HEK293 (cell line): ENCODE data around the gene SPATA31E1.

Experiments
- CTCF ChIA-PET: fragments of 350-600 bp; formaldehyde crosslinking; extraction: SDS; loops from one replicate; lab custom pipeline; 2021; ENCODE audit warnings: antibody characterized with exemption; lab: Yijun Ruan, JAX
- POLR2A ChIA-PET: fragments of 300-600 bp; formaldehyde crosslinking; extraction: SDS; loops from one replicate; lab custom pipeline; 2020; ENCODE audit warnings: antibody characterized with exemption, inconsistent platforms; lab: Yijun Ruan, JAX
- H3K27ac ChIP-seq: fragments of 200-500 bp; sonication (Bioruptor generic); 2 replicates; pipeline ENCODE4 v1.5.1; 2014; ENCODE audit warnings: low read depth, low read length, control low read depth, inconsistent platforms; ENCODE audit errors: extremely low read depth
- H3K36me3 ChIP-seq, 2 experiments: fragments of 200-500 bp in 1 of 2; sonication (Bioruptor generic) in 1 of 2; 1 replicate in 1 of 2; 2 replicates in 1 of 2; pipeline ENCODE4 v1.5.1; 2014 to 2017; ENCODE audit warnings: inconsistent platforms in 2 of 2, low read length in 2 of 2; ENCODE audit not compliant: control insufficient read depth in 2 of 2, insufficient read depth in 1 of 2
- H3K4me1 ChIP-seq: fragments of 200-500 bp; sonication (Bioruptor generic); 2 replicates; pipeline ENCODE4 v1.5.1; 2014; ENCODE audit warnings: mild to moderate bottlenecking, low read length, inconsistent platforms; ENCODE audit not compliant: control insufficient read depth, insufficient read depth
- H3K4me3 ChIP-seq: 2 replicates; pipeline ENCODE4 v1.5.1; 2011; ENCODE audit warnings: low read depth, mild to moderate bottlenecking, control low read depth, low read length, moderate library complexity
- H3K9me3 ChIP-seq: fragments of 200-500 bp; sonication (Bioruptor generic); 2 replicates; pipeline ENCODE4 v1.5.1; 2014; ENCODE audit warnings: low read depth, low read length, inconsistent platforms; ENCODE audit not compliant: control insufficient read depth, insufficient read depth
- BCL11B ChIP-seq: fragments of 450-650 bp; formaldehyde crosslinking; IDR thresholded peaks from 2 replicates; pipeline ENCODE4 v1.5.1; 2016; ENCODE audit warnings: low read depth, missing biosample characterization, missing genetic modification characterization
- EGR2 ChIP-seq: fragments of 450-650 bp; formaldehyde crosslinking; IDR thresholded peaks from 2 replicates; pipeline ENCODE4 v1.5.1; 2016; ENCODE audit warnings: low read depth, missing biosample characterization, missing genetic modification characterization
- HOXC10 ChIP-seq: sonication (generic); formaldehyde crosslinking; IDR thresholded peaks from 2 replicates; pipeline ENCODE4 v1.8.1; 2023; ENCODE audit warnings: mild to moderate bottlenecking, missing genetic modification reagents
- PATZ1 ChIP-seq: fragments of 450-650 bp; formaldehyde crosslinking; IDR thresholded peaks from 2 replicates; pipeline ENCODE4 v1.5.1; 2016; ENCODE audit warnings: missing biosample characterization, missing genetic modification characterization
- WT1 ChIP-seq: fragments of 450-650 bp; formaldehyde crosslinking; IDR thresholded peaks from 2 replicates; pipeline ENCODE4 v1.5.1; 2016; ENCODE audit warnings: missing biosample characterization, missing genetic modification characterization
- ZBTB10 ChIP-seq: fragments of 450-650 bp; formaldehyde crosslinking; IDR thresholded peaks from 2 replicates; pipeline ENCODE4 v1.5.1; 2016; ENCODE audit warnings: missing biosample characterization, missing genetic modification characterization
- ZEB2 ChIP-seq: fragments of 450-650 bp; formaldehyde crosslinking; IDR thresholded peaks from 2 replicates; pipeline ENCODE4 v1.5.1; 2016; ENCODE audit warnings: missing biosample characterization, missing genetic modification characterization
- ZNF155 ChIP-seq: fragments of 450-650 bp; formaldehyde crosslinking; IDR thresholded peaks from 2 replicates; pipeline ENCODE4 v1.5.1; 2016; ENCODE audit warnings: missing biosample characterization, missing genetic modification characterization
- ZNF16 ChIP-seq: fragments of 450-650 bp; formaldehyde crosslinking; IDR thresholded peaks from 2 replicates; pipeline ENCODE4 v1.5.1; 2016; ENCODE audit warnings: low read depth, missing biosample characterization, missing genetic modification characterization
- ZNF239 ChIP-seq: fragments of 450-650 bp; formaldehyde crosslinking; IDR thresholded peaks from 2 replicates; pipeline ENCODE4 v1.5.1; 2016; ENCODE audit warnings: missing biosample characterization, missing genetic modification characterization
- ZNF341 ChIP-seq: fragments of 450-650 bp; formaldehyde crosslinking; IDR thresholded peaks from 2 replicates; pipeline ENCODE4; 2016; ENCODE audit warnings: low read depth, missing biosample characterization, missing genetic modification characterization
- ZNF350 ChIP-seq: fragments of 450-650 bp; formaldehyde crosslinking; IDR thresholded peaks from 2 replicates; pipeline ENCODE4 v1.5.0; 2017; ENCODE audit warnings: missing biosample characterization, mild to moderate bottlenecking, missing genetic modification characterization
- ZNF394 ChIP-seq: fragments of 450-650 bp; formaldehyde crosslinking; IDR thresholded peaks from 2 replicates; pipeline ENCODE4 v1.5.1; 2016; ENCODE audit warnings: missing biosample characterization, missing genetic modification characterization, mild to moderate bottlenecking, moderate library complexity, borderline replicate concordance
- ZNF404 ChIP-seq: fragments of 450-650 bp; formaldehyde crosslinking; IDR thresholded peaks from 2 replicates; pipeline ENCODE4 v1.5.1; 2017; ENCODE audit warnings: missing biosample characterization, missing genetic modification characterization
- ZNF473 ChIP-seq: fragments of 450-650 bp; formaldehyde crosslinking; IDR thresholded peaks from 2 replicates; pipeline ENCODE4 v1.5.1; 2017; ENCODE audit warnings: missing biosample characterization, missing genetic modification characterization
- ZNF521 ChIP-seq: fragments of 450-650 bp; formaldehyde crosslinking; IDR thresholded peaks from 2 replicates; pipeline ENCODE4 v1.5.1; 2017; ENCODE audit warnings: missing biosample characterization, mild to moderate bottlenecking, missing genetic modification characterization
- ZNF558 ChIP-seq: fragments of 450-650 bp; formaldehyde crosslinking; IDR thresholded peaks from 2 replicates; pipeline ENCODE4 v1.5.1; 2016; ENCODE audit warnings: missing biosample characterization, missing genetic modification characterization
- ZNF580 ChIP-seq: fragments of 450-650 bp; formaldehyde crosslinking; IDR thresholded peaks from 2 replicates; pipeline ENCODE4 v1.5.1; 2016; ENCODE audit warnings: missing biosample characterization, missing genetic modification characterization
- ZNF596 ChIP-seq: fragments of 450-650 bp; IDR thresholded peaks from 2 replicates; pipeline ENCODE4 v1.5.0; 2018; ENCODE audit warnings: missing biosample characterization, mild to moderate bottlenecking, missing genetic modification characterization, moderate library complexity
- ZNF600 ChIP-seq: fragments of 450-650 bp; formaldehyde crosslinking; IDR thresholded peaks from 2 replicates; pipeline ENCODE4 v1.5.1; 2016; ENCODE audit warnings: missing biosample characterization, missing genetic modification characterization
- ZNF658 ChIP-seq: fragments of 450-650 bp; formaldehyde crosslinking; IDR thresholded peaks from 2 replicates; pipeline ENCODE4; 2016; ENCODE audit warnings: missing biosample characterization, missing genetic modification characterization
- ZNF664 ChIP-seq: fragments of 450-650 bp; formaldehyde crosslinking; IDR thresholded peaks from 2 replicates; pipeline ENCODE4 v1.5.1; 2016; ENCODE audit warnings: missing biosample characterization, missing genetic modification characterization
- ZNF792 ChIP-seq: fragments of 450-650 bp; formaldehyde crosslinking; IDR thresholded peaks from 2 replicates; pipeline ENCODE4 v1.5.1; 2016; ENCODE audit warnings: missing biosample characterization, missing genetic modification characterization
- ZNF830 ChIP-seq: fragments of 450-650 bp; IDR thresholded peaks from 2 replicates; pipeline ENCODE4 v1.5.0; 2018; ENCODE audit warnings: missing biosample characterization, missing genetic modification characterization, low read depth, mild to moderate bottlenecking, moderate library complexity
- ZSCAN30 ChIP-seq: fragments of 450-650 bp; IDR thresholded peaks from 2 replicates; pipeline ENCODE4 v1.5.1; 2018; ENCODE audit warnings: missing biosample characterization, mild to moderate bottlenecking, missing genetic modification characterization, moderate library complexity

The SPATA31E1 gene

DNA sequence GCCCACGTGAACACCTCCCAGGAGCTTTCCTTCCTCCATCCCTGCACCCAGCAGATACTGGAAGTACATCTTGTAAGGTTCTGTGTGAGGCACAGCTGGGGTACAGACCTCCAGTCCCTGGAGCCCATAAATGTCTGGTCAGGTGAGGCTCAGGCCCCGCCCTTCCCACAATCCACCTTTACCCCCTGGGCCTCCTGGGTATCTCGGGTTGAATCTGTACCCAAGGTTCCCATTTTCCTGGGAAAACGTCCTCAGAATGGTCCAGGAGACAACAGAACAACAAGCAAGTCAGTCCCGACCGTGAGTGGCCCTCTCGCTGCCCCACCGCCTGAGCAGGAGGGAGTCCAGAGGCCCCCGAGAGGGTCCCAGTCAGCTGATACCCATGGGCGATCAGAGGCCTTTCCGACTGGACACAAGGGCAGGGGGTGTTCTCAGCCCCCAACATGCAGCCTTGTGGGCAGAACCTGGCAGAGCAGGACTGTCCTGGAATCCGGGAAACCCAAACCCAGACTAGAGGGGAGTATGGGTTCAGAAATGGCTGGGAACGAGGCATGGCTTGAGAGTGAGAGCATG is 4.3 kb downstream of the SPATA31E1 start:
- POLR2A ChIA-PET: no interaction called here

DNA sequence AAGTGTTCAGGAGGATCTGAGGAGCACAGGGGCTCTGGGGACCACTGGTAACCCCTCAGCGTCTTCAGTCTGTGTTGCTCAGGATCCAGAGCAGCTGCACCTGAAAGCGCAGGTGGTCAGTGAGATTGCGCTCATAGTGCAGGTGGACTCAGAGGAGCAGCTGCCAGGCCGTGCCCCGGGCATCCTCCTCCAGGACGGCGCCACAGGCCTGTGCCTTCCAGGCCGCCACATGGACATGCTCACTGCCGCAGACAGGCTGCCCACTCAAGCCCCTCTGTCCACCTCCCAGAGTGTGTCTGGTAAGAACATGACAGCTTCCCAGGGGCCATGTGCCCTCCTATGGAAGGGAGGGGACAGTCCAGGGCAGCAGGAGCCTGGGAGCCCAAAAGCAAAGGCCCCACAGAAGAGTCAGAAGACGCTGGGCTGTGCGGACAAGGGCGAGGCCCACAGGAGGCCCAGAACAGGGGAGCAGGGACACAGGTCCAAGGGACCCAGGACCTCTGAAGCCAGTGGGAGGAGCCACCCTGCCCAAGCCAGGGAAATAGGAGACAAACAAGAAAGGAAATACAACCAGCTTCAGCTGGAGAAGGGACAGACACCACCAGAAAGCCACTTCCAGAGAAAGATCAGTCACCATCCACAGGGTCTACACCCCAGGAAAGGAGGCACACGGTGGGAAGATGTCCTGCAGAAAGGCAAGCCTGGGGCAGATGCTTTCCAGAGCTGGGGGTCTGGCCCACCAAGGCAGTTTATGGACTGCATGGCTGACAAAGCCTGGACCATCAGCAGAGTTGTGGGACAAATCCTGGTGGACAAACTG is 5.2 kb downstream of the SPATA31E1 start:
- Histone ChIP-seq H3K4me1 (no peaks in the 10 kb centered on the region), H3K4me3 (no peak overlapping the region), H3K36me3 (no peaks in the 10 kb centered on the region), H3K9me3 (no peaks in the 10 kb centered on the region), H3K27ac (no peak overlapping the region)
- ChIA-PET CTCF (interaction anchor here (0.6 kb wide), 1 partner anchor 427 kb away, joined by 3 read pairs; no protein-coding TSS in a partner anchor), POLR2A (no interaction called here)
- no peak for TF ChIP-seq ZEB2 (tag by site-specific recombination)
- no peak for TF ChIP-seq BCL11B (tag by site-specific recombination)
- no peak for TF ChIP-seq ZNF830 (tag by site-specific recombination)
- no peak for TF ChIP-seq HOXC10
- TF ChIP-seq ZNF600 (tag by site-specific recombination): no peak
- no peak for TF ChIP-seq ZNF341 (tag by site-specific recombination)
- TF ChIP-seq EGR2 (tag by site-specific recombination): no peak
- no peak for TF ChIP-seq ZNF404 (tag by site-specific recombination)
- no peak for TF ChIP-seq ZNF155 (tag by site-specific recombination)
- no peak for TF ChIP-seq ZNF473 (tag by site-specific recombination)

More for the DNA sequence above, 4.3 kb downstream of the SPATA31E1 start:
- H3K4me1 ChIP-seq: no peaks in the 10 kb centered on the region
- no peak for TF ChIP-seq ZNF239 (tag by site-specific recombination)
- TF ChIP-seq ZNF16 (tag by site-specific recombination): no peak
- no peak for TF ChIP-seq ZNF521 (tag by site-specific recombination)
- TF ChIP-seq WT1: no peak
- no peak for TF ChIP-seq ZNF394 (tag by site-specific recombination)
- TF ChIP-seq ZNF350: no peak
- no peak for TF ChIP-seq ZNF792 (tag by site-specific recombination)
- TF ChIP-seq, all 188 proteins: peak for 0
- Histone ChIP-seq H3K9me3 (no peaks in the 10 kb centered on the region), H3K36me3 (no peaks in the 10 kb centered on the region), H3K4me3 (no peak overlapping the region), H3K27ac (no peak overlapping the region)
- CTCF ChIA-PET: interaction anchor here (1.1 kb wide), 1 partner anchor 8 kb away, joined by 4 read pairs; no protein-coding TSS in a partner anchor

DNA sequence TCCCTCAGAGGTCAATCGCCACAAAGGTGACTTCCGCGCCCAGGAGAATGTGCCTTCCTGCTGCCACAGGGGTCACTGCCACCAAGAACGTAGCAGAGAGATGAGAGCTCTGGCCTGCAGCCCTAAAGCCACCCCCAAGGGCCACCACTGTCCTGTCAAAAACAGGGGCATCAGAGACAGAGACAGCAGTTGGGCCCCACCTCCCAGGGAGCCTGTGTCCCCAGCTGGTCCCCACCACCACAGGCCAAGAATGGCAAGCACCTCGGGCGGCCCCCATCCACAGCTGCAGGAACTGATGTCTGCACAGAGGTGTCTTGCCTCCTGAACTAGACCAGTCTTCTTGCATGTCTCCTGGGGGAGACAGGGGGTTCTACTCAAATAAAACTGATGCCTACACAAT is 5.8 kb downstream of the SPATA31E1 start:
- Histone ChIP-seq H3K9me3 (no peaks in the 10 kb centered on the region), H3K27ac (no peak overlapping the region), H3K4me1 (no peaks in the 10 kb centered on the region), H3K36me3 (no peaks in the 10 kb centered on the region), H3K4me3 (no peak overlapping the region)
- ChIA-PET POLR2A (no interaction called here), CTCF (interaction anchor here (0.6 kb wide), 1 partner anchor 428 kb away, joined by 3 read pairs; no protein-coding TSS in a partner anchor)
- no peak for TF ChIP-seq ZBTB10 (tag by site-specific recombination)
- TF ChIP-seq PATZ1 (tag by site-specific recombination): no peak
- TF ChIP-seq ZSCAN30 (tag by site-specific recombination): no peak
- TF ChIP-seq ZNF558 (tag by site-specific recombination): no peak
- TF ChIP-seq ZNF580: no peak
- no peak for TF ChIP-seq ZNF658 (tag by site-specific recombination)
- no peak for TF ChIP-seq ZNF664 (tag by site-specific recombination)
- no peak for TF ChIP-seq ZNF596 (tag by site-specific recombination)
